PFSK-1 (cell line): Measurements from ENCODE around the gene C2orf78.

Source experiments
- FOXP2 ChIP-seq: optimal IDR thresholded peaks from 2 replicates; pipeline ENCODE3; 2011; ENCODE audit warnings: borderline replicate concordance, control low read depth, inconsistent platforms; ENCODE audit not compliant: insufficient read depth; ENCODE audit errors: extremely low read length, extremely low read depth
- POLR2AphosphoS5 ChIP-seq: IDR thresholded peaks from 2 replicates; pipeline ENCODE4 v1.6.1; 2012; ENCODE audit warnings: low read depth, mild to moderate bottlenecking, control low read depth, low read length, moderate library complexity
- REST ChIP-seq, 2 experiments: IDR thresholded peaks; 2 replicates each; pipeline versions ENCODE4 v1.6.1 to v1.8.0; 2011 to 2012; ENCODE audit warnings: low read depth in 2 of 2, low read length in 2 of 2, control low read depth in 1 of 2, inconsistent platforms in 1 of 2, mild to moderate bottlenecking in 1 of 2, moderate library complexity in 1 of 2; ENCODE audit not compliant: insufficient read depth in 1 of 2
- SIN3A ChIP-seq: IDR thresholded peaks from 2 replicates; pipeline ENCODE4 v1.6.1; 2012; ENCODE audit warnings: mild to moderate bottlenecking, low read length, moderate library complexity, borderline replicate concordance; ENCODE audit not compliant: insufficient read depth
- TAF1 ChIP-seq: IDR thresholded peaks from 2 replicates; pipeline ENCODE4 v1.6.1; 2012; ENCODE audit warnings: low read length, control low read depth, borderline replicate concordance; ENCODE audit not compliant: insufficient read depth

- TF ChIP-seq SIN3A (no peak), TAF1 (no peak), POLR2AphosphoS5 (no peak), REST (IDR thresholded peaks at IDR 0.05; ENCODE audit: insufficient read depth in 1 of 2, low read depth in 2 of 2, low read length in 2 of 2) (no peak), FOXP2 (no peak)
Measured at GRCh38 chr2:73855526-73855925, 71.5 kb downstream of the C2orf78 start.
